CD4-positive, alpha-beta T cell treated with Interleukin-15 for 4 hours (primary cell): ENCODE results near the gene RSRP1.
"Not testable (repeated sequence)": the region's sequence is repeated elsewhere in the genome, so short reads cannot be mapped to it uniquely, and the experiment has no call there.

Source experiments
- DNase-seq: peaks from one replicate; pipeline ENCODE4 v3.0.0-alpha.2; 2020; ENCODE audit warnings: low spot score

The RSRP1 gene

GRCh38 chr1:25247024-25247828, at the start of gene RSRP1:
Gene RSRP1 (minus strand): TSS chr1:25247454. CDS start chr1:25246963, 491 bp downstream.
- DNase-seq = peak; percentile 100

DNA sequence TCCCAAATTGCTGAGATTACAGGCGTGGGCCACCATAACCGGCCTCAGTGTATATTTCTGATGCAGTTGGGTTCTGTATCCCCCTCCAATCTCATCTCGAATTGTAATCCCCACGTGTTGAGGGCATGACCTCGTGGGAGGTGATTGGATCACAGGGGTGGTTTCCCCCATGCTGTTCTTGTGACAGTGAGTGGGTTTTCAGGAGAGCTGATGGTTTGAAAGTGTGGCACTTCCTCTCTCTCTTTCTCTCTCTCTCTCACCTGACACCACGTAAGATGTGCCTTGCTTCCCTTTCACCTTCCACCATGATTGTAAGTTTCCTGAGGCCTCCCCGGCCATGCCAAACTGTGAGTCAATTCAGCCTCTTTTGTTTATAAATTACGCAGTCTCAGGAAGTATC, 49.2 kb upstream of the RSRP1 start:
- not testable (repeated sequence) for DNase-seq

GRCh38 chr1:25294889-25295826, 47.9 kb upstream of the RSRP1 start:
- DNase-seq = not testable (repeated sequence)

GRCh38 chr1:25293426-25293825, 46.2 kb upstream of the RSRP1 start:
- not testable (repeated sequence) for DNase-seq

GRCh38 chr1:25290043-25290442, 42.8 kb upstream of the RSRP1 start:
- DNase-seq = not testable (repeated sequence)

- DNase-seq = not testable (repeated sequence)
These were observed 41.4 kb upstream of the RSRP1 start for GRCh38 chr1:25288573-25289101.

- DNase-seq = not testable (repeated sequence)
These were observed 39.9 kb upstream of the RSRP1 start for GRCh38 chr1:25287164-25287563.

- not testable (repeated sequence) for DNase-seq
These were observed 38.6 kb upstream of the RSRP1 start for GRCh38 chr1:25285862-25286261.

- DNase-seq = not testable (repeated sequence)
These were observed 32.4 kb upstream of the RSRP1 start for GRCh38 chr1:25279693-25280111.

DNA sequence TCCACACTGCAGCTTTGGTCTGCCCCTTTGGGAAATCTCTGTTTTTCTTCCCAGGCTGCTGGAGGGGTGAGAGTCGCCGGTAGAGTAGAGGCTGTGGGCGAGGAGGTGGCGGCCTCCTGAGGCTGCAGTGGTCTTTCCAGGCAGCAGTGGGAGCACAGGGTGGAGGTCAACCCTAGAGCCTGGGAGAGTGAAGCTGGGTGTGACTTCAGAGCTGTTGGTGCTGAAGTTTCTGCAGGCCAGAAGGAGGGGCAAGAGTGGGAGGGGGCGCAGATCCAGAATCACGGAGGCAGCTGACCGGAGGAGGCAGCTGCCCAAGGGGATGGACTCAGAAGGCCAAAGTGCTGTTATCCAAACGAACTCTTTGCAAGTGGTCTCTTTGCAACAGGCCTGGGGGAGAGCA, 31.5 kb upstream of the RSRP1 start:
- DNase-seq = not testable (repeated sequence)

DNA sequence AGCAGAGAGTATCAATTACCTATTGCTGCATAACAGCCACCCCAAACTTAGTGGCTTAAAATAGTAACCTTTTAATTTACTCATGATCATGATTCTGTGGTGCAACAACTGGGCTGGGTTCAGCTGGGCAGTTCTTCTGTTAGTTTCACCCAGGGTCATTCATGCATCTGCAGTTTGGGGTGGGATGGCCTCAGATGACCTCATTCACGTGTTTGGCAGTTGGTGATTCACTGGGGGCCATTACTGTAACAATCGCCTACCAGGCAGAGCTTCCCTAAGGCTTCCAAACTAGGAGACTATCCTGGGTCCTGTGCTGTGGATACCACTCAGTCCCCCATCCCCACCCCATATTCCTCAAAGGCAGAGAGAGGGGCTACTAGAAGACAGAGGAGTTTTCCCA, 31.1 kb upstream of the RSRP1 start:
- not testable (repeated sequence) for DNase-seq

DNA sequence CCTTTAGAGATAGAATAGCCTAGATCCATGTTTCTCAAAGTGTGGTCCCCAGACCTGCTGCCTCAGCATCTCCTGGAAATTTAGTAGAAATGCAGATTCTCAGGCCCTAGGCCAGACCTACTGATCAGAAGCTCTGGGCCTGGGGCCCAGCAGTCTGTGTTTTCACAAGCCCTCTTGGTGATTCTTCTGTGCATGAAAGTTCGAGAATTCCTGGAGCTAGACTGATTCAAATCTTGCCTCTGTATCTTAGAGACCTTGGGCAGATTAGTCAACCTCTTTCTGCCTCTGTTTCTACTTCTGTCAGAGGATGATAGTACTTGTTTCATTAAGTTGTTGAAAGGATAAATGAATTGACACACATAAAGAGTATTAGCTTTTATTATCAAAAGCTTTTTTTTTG, 30.0 kb upstream of the RSRP1 start:
- not testable (repeated sequence) for DNase-seq

DNA sequence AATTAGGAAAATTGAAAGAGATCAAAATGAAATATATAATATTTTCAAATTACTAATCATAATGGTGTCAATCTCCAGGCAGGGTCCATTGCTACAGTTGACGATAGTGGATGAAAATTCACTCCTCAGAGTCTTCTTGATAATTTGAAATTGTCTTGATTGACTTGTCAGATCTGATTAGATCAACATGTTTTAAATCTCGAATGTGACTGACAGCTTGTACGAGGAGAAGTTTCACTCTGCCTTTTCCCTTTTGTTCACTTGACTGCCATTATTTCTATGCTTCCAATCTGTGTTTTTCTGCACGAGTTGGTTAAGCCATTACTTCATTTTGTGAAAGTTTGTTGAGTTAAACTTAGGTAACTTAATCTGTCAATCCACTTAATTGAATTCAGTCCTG, 28.4 kb upstream of the RSRP1 start:
- DNase-seq = not testable (repeated sequence)

DNA sequence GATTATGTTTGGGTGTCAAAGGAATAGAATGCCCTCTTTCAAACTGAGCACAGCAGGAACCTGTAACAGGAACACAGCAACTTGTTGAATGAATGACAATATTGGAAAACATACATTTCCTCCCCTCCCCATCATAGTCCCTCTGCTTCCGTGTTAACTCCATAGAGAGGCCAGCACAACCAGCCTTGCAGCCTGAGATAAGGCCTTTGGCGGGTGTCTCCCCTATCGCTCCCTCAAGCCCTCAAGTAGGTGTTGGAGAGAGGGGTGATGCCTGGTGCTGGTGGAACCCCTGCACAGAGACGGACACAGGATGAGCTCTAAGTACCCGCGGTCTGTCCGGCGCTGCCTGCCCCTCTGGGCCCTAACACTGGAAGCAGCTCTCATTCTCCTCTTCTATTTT, 25.0 kb upstream of the RSRP1 start, which contains the start of gene RHD:
TSS of gene RHD (plus strand) at position 272 of the 400 bp plus-strand sequence. CDS start at position 311, 39 bp downstream.
- not testable (repeated sequence) for DNase-seq

DNA sequence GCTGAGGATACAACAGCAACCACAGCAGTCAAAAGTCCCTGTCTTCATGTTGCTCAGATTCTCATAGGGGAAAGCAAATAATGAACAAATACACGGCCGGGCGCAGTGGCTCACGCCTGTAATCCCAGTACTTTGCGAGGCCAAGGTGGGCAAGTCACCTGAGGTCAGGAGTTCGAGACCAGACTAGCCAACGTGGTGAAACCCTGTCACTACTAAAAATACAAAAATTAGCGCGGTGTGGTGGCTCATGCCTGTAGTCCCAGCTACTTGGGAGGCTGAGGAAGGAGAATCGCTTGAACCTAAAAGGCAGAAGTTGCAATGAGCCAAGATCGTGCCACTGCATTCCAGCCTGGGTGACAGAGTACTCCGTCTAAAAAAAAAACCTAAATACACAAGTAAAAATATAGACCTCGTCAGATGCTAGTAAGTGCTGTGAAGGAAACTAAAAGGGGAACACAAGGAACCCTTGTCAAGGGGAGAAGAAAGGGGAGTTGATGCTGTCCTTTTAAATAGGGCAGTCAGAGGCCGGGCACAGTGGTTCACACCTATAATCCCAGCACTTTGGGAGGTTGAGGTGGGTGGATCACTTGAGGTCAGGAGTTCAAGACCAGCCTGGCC, 21.0 kb upstream of the RSRP1 start:
- not testable (repeated sequence) for DNase-seq

GRCh38 chr1:25267288-25268142, 20.3 kb upstream of the RSRP1 start:
- peak; percentile 85 for DNase-seq

DNA sequence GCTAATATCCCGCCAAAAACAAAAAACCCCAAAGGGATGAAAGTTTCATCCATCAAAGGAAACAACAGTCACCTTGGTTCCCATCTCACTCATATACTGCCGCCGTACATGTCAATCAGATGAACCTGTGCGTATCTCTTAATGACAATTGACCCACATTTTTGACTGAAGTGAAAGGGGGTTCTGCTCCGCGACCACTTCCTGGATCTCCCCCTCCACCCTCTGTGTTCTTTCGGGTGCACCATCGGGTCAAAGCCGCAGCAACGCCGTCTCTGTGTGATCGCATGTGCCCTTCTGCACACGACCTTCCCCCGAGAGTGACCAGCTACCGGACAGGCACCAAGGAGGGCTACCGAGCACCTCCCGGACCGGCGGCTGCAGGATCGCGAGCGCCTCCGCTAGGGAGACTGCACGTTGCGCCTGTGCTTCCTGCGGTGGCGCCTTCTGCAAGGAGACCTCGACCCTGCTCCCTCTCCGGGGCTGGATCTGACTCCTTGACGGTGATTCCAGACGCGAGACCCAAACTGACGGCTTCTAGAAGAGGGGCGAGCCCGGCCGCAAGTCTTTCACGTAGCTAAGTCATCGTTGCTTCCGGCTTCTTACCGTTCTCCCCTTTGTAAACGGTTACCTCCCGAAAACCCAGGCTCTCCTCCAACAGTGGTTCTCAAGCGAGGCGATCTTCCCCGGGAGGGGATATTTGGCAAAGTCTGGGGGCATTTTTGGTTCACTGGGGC, 19.5 kb upstream of the RSRP1 start:
- DNase-seq = not testable (repeated sequence)

GRCh38 chr1:25260336-25260735, 13.1 kb upstream of the RSRP1 start:
- DNase-seq = not testable (repeated sequence)

GRCh38 chr1:25259813-25260212, 12.6 kb upstream of the RSRP1 start:
- not testable (repeated sequence) for DNase-seq

DNA sequence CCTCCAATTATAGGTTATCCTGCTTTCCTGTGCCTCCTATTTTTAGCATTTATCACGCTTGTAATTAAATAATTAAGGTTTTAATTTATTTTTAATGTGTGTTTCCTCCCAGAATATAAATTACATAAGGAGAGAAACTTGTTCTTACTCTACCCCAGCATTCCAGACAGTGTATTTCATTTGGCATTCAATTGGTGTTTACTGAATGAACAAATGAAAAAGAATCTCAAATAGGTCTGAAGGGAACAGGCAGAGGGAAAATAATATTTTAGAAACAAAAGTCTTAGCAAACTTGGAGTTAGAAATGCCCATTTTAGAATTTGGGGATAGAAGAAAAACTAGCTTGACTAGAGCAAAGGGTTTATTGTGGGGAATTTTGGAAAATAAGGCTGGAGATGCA, 9.9 kb upstream of the RSRP1 start:
- no peak for DNase-seq
